Non-pigmented ciliary epithelial cell (primary cell): ENCODE measurements around the gene GNB2.

ENCODE experiments used
- DNase-seq: peaks from one replicate; pipeline ENCODE4 v3.0.0-alpha.2; 2010; ENCODE audit warnings: low read depth

Gene GNB2

GRCh38 chr7:100681491-100682227 lies 8.1 kb downstream of the GNB2 start:
- DNase-seq, result no peak

GRCh38 chr7:100682228-100682741 lies 8.7 kb downstream of the GNB2 start:
- DNase-seq, result no peak

GRCh38 chr7:100682991-100683658 lies 9.6 kb downstream of the GNB2 start:
- no peak for DNase-seq

- DNase-seq, result no peak
Measured at GRCh38 chr7:100683659-100684533, 10.4 kb downstream of the GNB2 start.

- DNase-seq, result no peak
Measured at GRCh38 chr7:100684534-100685042, 11.0 kb downstream of the GNB2 start.

GRCh38 chr7:100685049-100685605 lies 11.6 kb downstream of the GNB2 start:
- DNase-seq, result no peak

GRCh38 chr7:100685631-100686145 lies 12.1 kb downstream of the GNB2 start:
- DNase-seq, result no peak

GRCh38 chr7:100686201-100686821 lies 12.8 kb downstream of the GNB2 start:
- DNase-seq, result no peak

GRCh38 chr7:100686822-100687211 lies 13.3 kb downstream of the GNB2 start:
- no peak for DNase-seq

GRCh38 chr7:100687261-100687660 lies 13.7 kb downstream of the GNB2 start:
- DNase-seq, result no peak

- no peak for DNase-seq
Measured at GRCh38 chr7:100687751-100688300, 14.3 kb downstream of the GNB2 start.

GRCh38 chr7:100688326-100688860 lies 14.9 kb downstream of the GNB2 start:
- DNase-seq, result no peak

- no peak for DNase-seq
Measured at GRCh38 chr7:100689230-100690135, 15.9 kb downstream of the GNB2 start.

- no peak for DNase-seq
Measured at GRCh38 chr7:100691676-100692577, 18.4 kb downstream of the GNB2 start.

- no peak for DNase-seq
Measured at GRCh38 chr7:100692578-100692961, 19.0 kb downstream of the GNB2 start.

- no peak for DNase-seq
Measured at GRCh38 chr7:100693312-100694097, 20.0 kb downstream of the GNB2 start.

GRCh38 chr7:100694098-100694745 lies 20.7 kb downstream of the GNB2 start, which contains the start of gene GIGYF1:
GIGYF1 (minus strand) TSS chr7:100694250; CDS start chr7:100688238, 6,012 bp downstream.
- DNase-seq, result no peak
